ENCODE measurements around the gene MRPL49. TPM values are rescaled to one million over a fixed set of nuclear protein-coding genes. Genes with fewer than 3 reads are reported as not detected.

Gene MRPL49
- total and polyA plus RNA-seq, 2 donors (not counting 1 experiment from before 2014, with no cell fraction given): 39.6 to 48.5 TPM

- CTCF ChIA-PET: interaction anchor here (0.7 to 1.4 kb wide), 2 partner anchors 22 to 43 kb away, joined by 3 to 4 read pairs; no protein-coding TSS in a partner anchor
- Histone ChIP-seq H3K4me1 (ENCODE audit: control insufficient read depth in 2 of 2, insufficient read depth in 2 of 2, low read length in 2 of 2) (peaks cover 5 to 13% of the 10 kb centered on the region in 2 donors), H3K4me3 (ENCODE audit: control extremely low read depth in 1 of 5, extremely low read depth in 1 of 5, insufficient read depth in 1 of 5, low read depth in 2 of 5, low read length in 4 of 5) (no peak overlapping the region), H3K9me3 (ENCODE audit: control extremely low read depth in 1 of 3, control insufficient read depth in 2 of 3, insufficient read depth in 1 of 3, low read length in 2 of 3) (no peaks in the 10 kb centered on the region), H2AFZ (ENCODE audit: insufficient read depth, low read depth, low read length, poor library complexity, severe bottlenecking) (no peak overlapping the region), H3K36me3 (replicated peaks in 1 of 2; ENCODE audit: control extremely low read depth in 1 of 2, control insufficient read depth in 1 of 2, extremely low read depth in 1 of 2, insufficient read depth in 2 of 2, low read length in 1 of 2) (no peaks in the 10 kb centered on the region), H3K27ac (ENCODE audit: low read length in 2 of 2) (no peak overlapping the region), H3K27me3 (replicated peaks in 1 of 4; ENCODE audit: control extremely low read depth in 1 of 4, control insufficient read depth in 3 of 4, insufficient read depth in 4 of 4, low read length in 3 of 4) (no peaks in the 10 kb centered on the region), H3K4me2 (replicated peaks; ENCODE audit: low read depth, low read length, poor library complexity, severe bottlenecking) (no peak overlapping the region), H3K79me2 (ENCODE audit: control insufficient read depth, insufficient read depth, low read length) (no peaks in the 10 kb centered on the region), H3K9ac (ENCODE audit: low read length) (no peak overlapping the region), H4K20me1 (ENCODE audit: control insufficient read depth, insufficient read depth, low read length, poor library complexity, severe bottlenecking) (no peaks in the 10 kb centered on the region)
- ATAC-seq (ENCODE audit: low read depth) (no peak), DNase-seq (no peak)
- intact Hi-C loops (cut with micrococcal nuclease): no loop called here
- WGBS (ENCODE audit: insufficient coverage): 100% methylated on average over 3 of the region's 3 CpGs
- Mint-ChIP-seq H3K4me1 (peaks cover 22% of the 10 kb centered on the region), H3K27ac (no peak overlapping the region), H3K4me3 (no peak overlapping the region), H3K27me3 (no peaks in the 10 kb centered on the region), H3K9me3 (ENCODE audit: insufficient read depth) (no peaks in the 10 kb centered on the region)
- POLR2A ChIA-PET: interaction anchor here (0.6 kb wide), 1 partner anchor 41 kb away, joined by 4 read pairs; no protein-coding TSS in a partner anchor
- TF ChIP-seq EZH2 (IDR thresholded peaks at IDR 0.05; ENCODE audit: borderline replicate concordance, insufficient read depth, low read depth, low read length, poor library complexity, severe bottlenecking) (no peak), CTCF (IDR thresholded peaks at IDR 0.05) (no peak)
Observed at GRCh38 chr11:65156926-65157325, 34.8 kb downstream of the MRPL49 start.

- H3K27ac Mint-ChIP-seq: no peak overlapping the region
- H3K27me3 Mint-ChIP-seq: no peaks in the 10 kb centered on the region
- no peak overlapping the region for H2AFZ ChIP-seq (ENCODE audit: insufficient read depth, low read depth, low read length, poor library complexity, severe bottlenecking)
- no peak overlapping the region for H3K9ac ChIP-seq (ENCODE audit: low read length)
- peaks cover under 1 to 9% of the 10 kb centered on the region in 2 donors for H3K4me1 ChIP-seq (ENCODE audit: control insufficient read depth in 2 of 2, insufficient read depth in 2 of 2, low read length in 2 of 2)
- no peaks in the 10 kb centered on the region for H3K36me3 ChIP-seq (replicated peaks in 1 of 2; ENCODE audit: control extremely low read depth in 1 of 2, control insufficient read depth in 1 of 2, extremely low read depth in 1 of 2, insufficient read depth in 2 of 2, low read length in 1 of 2)
- no peak for TF ChIP-seq EZH2 (IDR thresholded peaks at IDR 0.05; ENCODE audit: borderline replicate concordance, insufficient read depth, low read depth, low read length, poor library complexity, severe bottlenecking)
- no peak for TF ChIP-seq CTCF (IDR thresholded peaks at IDR 0.05)
- H3K9me3 ChIP-seq (ENCODE audit: control extremely low read depth in 1 of 3, control insufficient read depth in 2 of 3, insufficient read depth in 1 of 3, low read length in 2 of 3): no peaks in the 10 kb centered on the region
- no peak overlapping the region for H3K27ac ChIP-seq (ENCODE audit: low read length in 2 of 2)
- POLR2A ChIA-PET: interaction anchor here (0.6 kb wide), 1 partner anchor 41 kb away, joined by 4 read pairs; no protein-coding TSS in a partner anchor
- ATAC-seq (ENCODE audit: low read depth) (no peak), DNase-seq (no peak)
- intact Hi-C loops (cut with micrococcal nuclease): no loop called here
- H3K4me3 ChIP-seq (ENCODE audit: control extremely low read depth in 1 of 5, extremely low read depth in 1 of 5, insufficient read depth in 1 of 5, low read depth in 2 of 5, low read length in 4 of 5): no peak overlapping the region
- H4K20me1 ChIP-seq (ENCODE audit: control insufficient read depth, insufficient read depth, low read length, poor library complexity, severe bottlenecking): no peaks in the 10 kb centered on the region
- 85% methylated on average over 3 of the region's 3 CpGs for WGBS (ENCODE audit: insufficient coverage)
- peaks cover 18% of the 10 kb centered on the region for H3K4me1 Mint-ChIP-seq
- no peaks in the 10 kb centered on the region for H3K27me3 ChIP-seq (replicated peaks in 1 of 4; ENCODE audit: control extremely low read depth in 1 of 4, control insufficient read depth in 3 of 4, insufficient read depth in 4 of 4, low read length in 3 of 4)
- H3K4me3 Mint-ChIP-seq: no peak overlapping the region
- no peak overlapping the region for H3K4me2 ChIP-seq (replicated peaks; ENCODE audit: low read depth, low read length, poor library complexity, severe bottlenecking)
- no peaks in the 10 kb centered on the region for H3K9me3 Mint-ChIP-seq (ENCODE audit: insufficient read depth)
- no peaks in the 10 kb centered on the region for H3K79me2 ChIP-seq (ENCODE audit: control insufficient read depth, insufficient read depth, low read length)
- CTCF ChIA-PET: interaction anchor here (0.7 to 1.4 kb wide), 2 partner anchors 21 to 44 kb away, joined by 3 to 4 read pairs; no protein-coding TSS in a partner anchor
Observed at GRCh38 chr11:65157336-65157735, 35.2 kb downstream of the MRPL49 start.

Measured in B cell (primary cell).